GM12873 (cell line): Measurements from ENCODE around the gene LYST.

Source experiments
- CTCF ChIP-seq: IDR thresholded peaks from 2 replicates; pipeline ENCODE4 v1.5.1; 2012; ENCODE audit warnings: low read depth, mild to moderate bottlenecking, moderate library complexity, low read length, control low read depth; ENCODE audit not compliant: insufficient read depth; ENCODE audit errors: missing control alignments

Gene LYST

DNA sequence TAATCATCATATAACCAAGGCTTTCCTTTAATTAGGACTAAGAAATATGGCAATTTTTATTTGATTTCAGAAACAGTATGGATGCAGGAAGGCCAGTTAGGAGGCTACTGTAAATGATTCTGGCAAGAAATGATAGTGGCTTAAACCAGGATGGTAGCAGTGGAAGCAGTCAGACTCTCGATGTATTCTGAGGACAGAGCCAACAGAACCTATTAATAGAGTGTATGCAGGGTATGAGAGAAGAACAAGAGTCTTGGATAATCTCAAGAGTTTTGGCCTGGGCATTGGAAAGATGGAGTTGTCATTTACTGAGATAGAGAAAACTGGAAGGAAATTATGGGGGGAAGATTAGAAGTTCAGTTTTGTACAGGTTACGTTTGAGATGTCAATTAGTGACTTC, 143.8 kb downstream of the LYST start:
- no peak for TF ChIP-seq CTCF

- TF ChIP-seq CTCF, result no peak
These were observed 144.7 kb downstream of the LYST start for GRCh38 chr1:235721982-235722381.

GRCh38 chr1:235720544-235720943, 146.2 kb downstream of the LYST start:
- no peak for TF ChIP-seq CTCF

GRCh38 chr1:235714205-235714897, 152.4 kb downstream of the LYST start:
- TF ChIP-seq CTCF, result no peak

GRCh38 chr1:235712812-235713211, 153.9 kb downstream of the LYST start:
- no peak for TF ChIP-seq CTCF

GRCh38 chr1:235710687-235711086, 156.0 kb downstream of the LYST start:
- no peak for TF ChIP-seq CTCF

GRCh38 chr1:235709018-235709417, 157.7 kb downstream of the LYST start:
- no peak for TF ChIP-seq CTCF
